A673 (cell line): ENCODE measurements around the gene SHISA7.

Source experiments
- EZH2 ChIP-seq: fragments of 200-600 bp; sonication (generic); IDR thresholded peaks from 2 replicates; pipeline ENCODE4 v1.6.1; 2017; ENCODE audit warnings: borderline replicate concordance, low read depth, mild to moderate bottlenecking, mixed read lengths, antibody characterized with exemption, low read length; ENCODE audit not compliant: poor library complexity, severe bottlenecking
- TF ChIP-seq, protein P1 (sequence below): fragments of 300-800, 200-600 bp; sonication (generic); conservative IDR thresholded peaks from 2 replicates; pipeline ENCODE4 v1.5.1; 2017; ENCODE audit warnings: low read depth, mild to moderate bottlenecking, antibody characterized with exemption, low read length, moderate library complexity, mixed read lengths

DNA sequence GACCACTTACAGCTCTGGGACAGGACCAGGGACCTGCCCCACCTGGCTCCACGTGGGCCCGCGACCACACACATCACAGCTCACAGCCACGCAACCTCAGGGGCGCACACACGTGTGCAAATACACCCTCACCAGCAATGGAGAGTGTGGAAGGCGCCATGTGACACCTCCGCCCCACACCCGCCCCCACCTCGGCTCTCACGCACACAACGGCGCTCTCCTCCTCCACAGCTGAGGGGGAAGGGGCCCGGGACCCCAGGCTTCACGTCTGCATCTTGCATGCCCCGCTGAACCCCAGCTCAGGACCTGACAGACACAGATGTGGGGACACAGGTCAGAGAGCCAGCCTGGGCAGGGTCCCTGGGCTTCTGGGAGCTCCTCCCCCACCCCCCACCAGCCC lies 6.4 kb upstream of the SHISA7 start:
- TF ChIP-seq, protein P1, sequence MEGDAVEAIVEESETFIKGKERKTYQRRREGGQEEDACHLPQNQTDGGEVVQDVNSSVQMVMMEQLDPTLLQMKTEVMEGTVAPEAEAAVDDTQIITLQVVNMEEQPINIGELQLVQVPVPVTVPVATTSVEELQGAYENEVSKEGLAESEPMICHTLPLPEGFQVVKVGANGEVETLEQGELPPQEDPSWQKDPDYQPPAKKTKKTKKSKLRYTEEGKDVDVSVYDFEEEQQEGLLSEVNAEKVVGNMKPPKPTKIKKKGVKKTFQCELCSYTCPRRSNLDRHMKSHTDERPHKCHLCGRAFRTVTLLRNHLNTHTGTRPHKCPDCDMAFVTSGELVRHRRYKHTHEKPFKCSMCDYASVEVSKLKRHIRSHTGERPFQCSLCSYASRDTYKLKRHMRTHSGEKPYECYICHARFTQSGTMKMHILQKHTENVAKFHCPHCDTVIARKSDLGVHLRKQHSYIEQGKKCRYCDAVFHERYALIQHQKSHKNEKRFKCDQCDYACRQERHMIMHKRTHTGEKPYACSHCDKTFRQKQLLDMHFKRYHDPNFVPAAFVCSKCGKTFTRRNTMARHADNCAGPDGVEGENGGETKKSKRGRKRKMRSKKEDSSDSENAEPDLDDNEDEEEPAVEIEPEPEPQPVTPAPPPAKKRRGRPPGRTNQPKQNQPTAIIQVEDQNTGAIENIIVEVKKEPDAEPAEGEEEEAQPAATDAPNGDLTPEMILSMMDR, result no peak
- TF ChIP-seq EZH2, result no peak
